Measurements from ENCODE around the gene ASIC2.

GRCh38 chr17:33291248-33292200 lies 1.6 kb downstream of the ASIC2 start:
- peak; percentile 11 for TF ChIP-seq CTCF (IDR thresholded peaks at IDR 0.05)
- TF ChIP-seq POLR2AphosphoS5 (IDR thresholded peaks at IDR 0.05; ENCODE audit: low read depth, low read length) = no peak
- TF ChIP-seq REST (IDR thresholded peaks at IDR 0.05; ENCODE audit: insufficient read depth in 1 of 2, low read depth in 2 of 2, low read length in 1 of 2) = no peak
- TF ChIP-seq SIN3A (IDR thresholded peaks at IDR 0.05; ENCODE audit: borderline replicate concordance, insufficient read depth, low read depth, low read length) = 0 out of 2 replicates have a peak, but pooled peaks have one; percentile 30
- no peak for TF ChIP-seq TCF7L2 (IDR thresholded peaks at IDR 0.05; ENCODE audit: low read depth, low read length)

Measured in Panc1 (cell line).